HepG2 (cell line): ENCODE data around the gene NEDD8. TPM values are rescaled to one million over a fixed set of nuclear protein-coding genes. Genes with fewer than 3 reads are reported as not detected.
A peak's percentile ranks its signal among the peaks of the same experiment; 100 is the strongest.

Experiments used
- ATAC-seq: fragments of 200-7000 bp; cut with Tn5 transposase; 3 replicates; pipeline ENCODE4 v1.9.1; 2020; ENCODE audit warnings: mild to moderate bottlenecking, moderate library complexity
- BruUV-seq: library from RNA; stranded (reverse); fragments of 400-500 nt; replicated peaks from 2 replicates; lab custom pipeline; 2021; lab: Mats Ljungman, UMichigan
- CTCF ChIA-PET: fragments of 300-600 bp; formaldehyde crosslinking; extraction: SDS; loops from one replicate; lab custom pipeline; 2021; ENCODE audit warnings: low total read pairs, inconsistent platforms, low intra/inter-chr PET ratio; lab: Yijun Ruan, JAX
- POLR2A ChIA-PET: fragments of 350-600 bp; sonication (Branson Sonifier 250); formaldehyde crosslinking; loops from one replicate; lab custom pipeline; 2020; ENCODE audit warnings: antibody characterized with exemption, inconsistent platforms; lab: Yijun Ruan, JAX
- DNase-seq: peaks from one replicate; pipeline ENCODE4 v3.0.0-alpha.2; 2015; ENCODE audit warnings: low spot score
- FAIRE-seq: peaks from 3 replicates; lab custom pipeline; 2011; peaks lifted over from hg19 to GRCh38; lab: Jason Lieb, UNC
- H2AFZ ChIP-seq: one replicate; pipeline ENCODE4 v1.6.1; 2011; ENCODE audit warnings: low read length, inconsistent platforms
- H3K27ac ChIP-seq: fragments of 300-600 bp; 3 replicates; pipeline ENCODE4 v1.8.0; 2011; ENCODE audit warnings: mixed run types, mild to moderate bottlenecking, mixed read lengths, low read length, inconsistent platforms; ENCODE audit not compliant: insufficient read depth; ENCODE audit errors: extremely low read length
- H3K27me3 ChIP-seq, 2 experiments: fragments of 200-600 bp in 1 of 2; 2 replicates in 1 of 2; 3 replicates in 1 of 2; pipeline versions ENCODE4 v1.6.0 to v1.8.0; 2011; ENCODE audit warnings: low read length in 2 of 2, mild to moderate bottlenecking in 2 of 2, moderate library complexity in 2 of 2, inconsistent platforms in 1 of 2; ENCODE audit not compliant: insufficient read depth in 2 of 2, control insufficient read depth in 1 of 2
- H3K36me3 ChIP-seq, 2 experiments: fragments of 200-600 bp in 1 of 2; replicated peaks in 1 of 2; 2 replicates in 1 of 2; 3 replicates in 1 of 2; pipeline versions ENCODE4 v1.5.1 to v1.8.0; 2011; ENCODE audit warnings: low read length in 2 of 2, inconsistent platforms in 1 of 2; ENCODE audit not compliant: insufficient read depth in 2 of 2, control insufficient read depth in 1 of 2
- H3K4me1 ChIP-seq: 2 replicates; pipeline ENCODE4 v1.5.1; 2012; ENCODE audit warnings: low read length, inconsistent platforms; ENCODE audit not compliant: insufficient read depth
- H3K4me2 ChIP-seq: 2 replicates; pipeline ENCODE4 v1.6.0; 2011; ENCODE audit warnings: low read depth, low read length, inconsistent platforms
- H3K4me3 ChIP-seq, 3 experiments: fragments of 200-600 bp in 1 of 3; sonication (generic), shearing (Covaris generic) in 1 of 3; replicated peaks in 1 of 3; 2 replicates each; pipeline ENCODE4 v1.5.1; 2011 to 2016; ENCODE audit warnings: low read length in 3 of 3, inconsistent platforms in 2 of 3, low read depth in 2 of 3, mild to moderate bottlenecking in 2 of 3, control low read depth in 1 of 3, mixed read lengths in 1 of 3; ENCODE audit not compliant: insufficient read depth in 1 of 3
- H3K79me2 ChIP-seq: one replicate; pipeline ENCODE4 v1.6.1; 2011; ENCODE audit warnings: low read length, inconsistent platforms; ENCODE audit not compliant: insufficient read depth
- H3K9ac ChIP-seq: 2 replicates; pipeline ENCODE4 v1.6.0; 2011; ENCODE audit warnings: mild to moderate bottlenecking, low read depth, low read length, inconsistent platforms; ENCODE audit not compliant: insufficient read depth
- H3K9me3 ChIP-seq: 2 replicates; pipeline ENCODE4 v1.5.1; 2012; ENCODE audit warnings: mild to moderate bottlenecking, low read length
- H4K20me1 ChIP-seq: 2 replicates; pipeline ENCODE4 v1.6.0; 2011; ENCODE audit warnings: inconsistent platforms, mild to moderate bottlenecking, low read length, moderate library complexity; ENCODE audit not compliant: insufficient read depth
- ARID2 ChIP-seq: sonication (generic); formaldehyde crosslinking; IDR thresholded peaks from 2 replicates; pipeline ENCODE4 v1.8.1; 2022; ENCODE audit warnings: mild to moderate bottlenecking, missing genetic modification reagents, borderline replicate concordance
- EZH2 ChIP-seq: conservative IDR thresholded peaks from 2 replicates; pipeline ENCODE4 v1.6.1; 2012; ENCODE audit warnings: mild to moderate bottlenecking, low read depth, low read length, moderate library complexity
- KLF16 ChIP-seq, 2 experiments: sonication (generic) in 1 of 2; formaldehyde crosslinking in 1 of 2; IDR thresholded peaks; 2 replicates each; pipeline versions ENCODE4 v1.6.1 to v1.8.0; 2016 to 2023; ENCODE audit warnings: missing genetic modification reagents in 2 of 2, missing compliant biosample characterization in 1 of 2
- MAFK ChIP-seq, 2 experiments: IDR thresholded peaks in 1 of 2; conservative IDR thresholded peaks in 1 of 2; 2 replicates each; pipeline ENCODE4 v1.6.1; 2011; ENCODE audit warnings: improper control_type of control experiment in 2 of 2, low read length in 2 of 2
- MTF2 ChIP-seq: sonication (generic); formaldehyde crosslinking; IDR thresholded peaks from 2 replicates; pipeline ENCODE4 v1.5.0; 2020; ENCODE audit warnings: missing genetic modification reagents, borderline replicate concordance
- SIX4 ChIP-seq: sonication (generic); formaldehyde crosslinking; IDR thresholded peaks from 2 replicates; pipeline ENCODE4 v1.4.0; 2020; ENCODE audit warnings: missing genetic modification reagents
- SP1 ChIP-seq, 2 experiments: fragments of 450-650 bp in 1 of 2; sonication (generic) in 1 of 2; formaldehyde crosslinking in 1 of 2; IDR thresholded peaks; 2 replicates each; pipeline versions ENCODE4 v1.4.0 to v1.6.1; 2016 to 2020; ENCODE audit warnings: missing genetic modification reagents in 1 of 2
- THYN1 ChIP-seq: sonication (generic); formaldehyde crosslinking; IDR thresholded peaks from 2 replicates; pipeline ENCODE4 v1.8.1; 2023; ENCODE audit warnings: low read depth, mild to moderate bottlenecking, moderate library complexity, missing genetic modification reagents, borderline replicate concordance
- ZNF17 ChIP-seq: sonication (generic); formaldehyde crosslinking; IDR thresholded peaks from 2 replicates; pipeline ENCODE4 v1.5.0; 2020; ENCODE audit warnings: mild to moderate bottlenecking, missing genetic modification reagents
- ZSCAN25 ChIP-seq: sonication (generic); formaldehyde crosslinking; IDR thresholded peaks from 2 replicates; pipeline ENCODE4 v1.8.0; 2022; ENCODE audit warnings: mild to moderate bottlenecking, missing genetic modification reagents
- WGBS: methylation state at CpG from one replicate; pipeline ENCODE4 v1.1.6; 2017; ENCODE audit warnings: low lambda C conversion rate; 5-methylcytosine and 5-hydroxymethylcytosine counted together
- in situ Hi-C: cut with HindIII; loops from 2 replicates; pipeline ENCODE4 v1.10.0; 2017; ENCODE audit warnings: low pct_unique_long_range_greater_than_20kb; ENCODE audit not compliant: extremely low pct_ligation_motif_present
- intact Hi-C: fragments of 100-400 bp; cut with micrococcal nuclease; formaldehyde crosslinking; loops from one replicate; pipeline ENCODE4 v1.10.0; 2022; ENCODE audit not compliant: unreplicated experiment
- polyA plus RNA-seq, 8 experiments: library from polyadenylated mRNA; depleted of rRNA in 3 of 8; stranded (reverse) in 7 of 8; unstranded in 1 of 8; fragments of >200 nt; fragmentation: Illumina TruSeq in 4 of 8; extraction: Trizol in 4 of 8; gene quantifications; 2 replicates each; pipeline versions ENCODE4 v1.2.1 to v1.2.3, GENCODE V29; 2011 to 2016; ENCODE audit warnings: low read depth in 4 of 8, missing spikeins in 1 of 8, mixed read lengths in 1 of 8; ENCODE audit not compliant: insufficient read depth in 1 of 8
- total RNA-seq, 5 experiments: library from RNA; depleted of rRNA; stranded (reverse); fragments of >200 nt; fragmentation: Illumina TruSeq; extraction: Trizol; gene quantifications; 2 replicates each; pipeline ENCODE4 v1.2.3, GENCODE V29; 2016; ENCODE audit warnings: low read depth in 1 of 5
- TF ChIP-seq, protein P1 (sequence below): IDR thresholded peaks from 2 replicates; pipeline ENCODE4 v1.6.1; 2016
- TF ChIP-seq, protein P2 (sequence below): sonication (generic); formaldehyde crosslinking; conservative IDR thresholded peaks from 2 replicates; pipeline ENCODE4 v1.4.0; 2020; ENCODE audit warnings: missing genetic modification reagents
- TF ChIP-seq, protein P3 (sequence below): sonication (generic); formaldehyde crosslinking; IDR thresholded peaks from 2 replicates; pipeline ENCODE4 v1.5.1; 2020; ENCODE audit warnings: mild to moderate bottlenecking, missing genetic modification reagents, moderate library complexity
- TF ChIP-seq, protein P4 (sequence below): sonication (generic); formaldehyde crosslinking; IDR thresholded peaks from 2 replicates; pipeline ENCODE4 v1.4.0; 2020; ENCODE audit warnings: missing genetic modification reagents

The NEDD8 gene
- total and polyA plus RNA-seq, 2 of the 13 experiments (the other 11 are each of a cell fraction or from before 2014, with no cell fraction given) = 535 to 713 TPM

DNA sequence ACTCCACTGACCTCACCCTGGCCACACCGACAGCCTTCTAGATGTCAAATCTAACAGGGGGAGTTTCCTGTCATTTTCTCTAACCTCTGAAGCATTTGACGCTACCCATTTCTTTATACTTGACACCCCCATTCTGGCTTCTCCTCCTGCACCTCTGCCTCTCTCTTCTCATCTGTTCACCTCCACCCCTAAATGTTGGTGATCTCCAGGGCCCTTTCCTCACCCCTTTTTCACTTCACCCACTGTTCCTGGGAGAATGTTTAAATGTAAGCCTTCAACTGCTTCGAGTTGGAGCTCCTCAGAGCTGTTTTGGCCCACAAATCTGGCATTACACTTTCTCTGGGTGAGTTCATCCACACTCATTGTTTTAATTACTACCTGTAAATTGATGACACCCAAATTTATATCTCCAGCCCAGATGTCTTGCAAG, 39.7 kb upstream of the NEDD8 start:
- Histone ChIP-seq H3K9me3 (no peaks in the 10 kb centered on the region), H3K4me1 (peaks cover 22% of the 10 kb centered on the region), H3K4me2 (peak overlapping the region; percentile 97), H3K27ac (peak overlapping the region; percentile 92), H3K36me3 (peaks cover 11 to 20% of the 10 kb centered on the region in 2 experiments; a peak in 4 of 5 replicates), H3K4me3 (peak overlapping the region; percentile 78 to 96 (median 78)), H2AFZ (peak overlapping the region; percentile 75), H3K9ac (peak overlapping the region; percentile 98), H3K27me3 (no peaks in the 10 kb centered on the region; a peak in 1 of 5 replicates), H4K20me1 (no peaks in the 10 kb centered on the region), H3K79me2 (peaks cover 7% of the 10 kb centered on the region)
- ChIA-PET CTCF (interaction anchor here (1.4 to 2.8 kb wide), 3 partner anchors 26 to 56 kb away, joined by 10 to 33 read pairs (median 10); partner anchors contain the start of genes MDP1 and TINF2), POLR2A (interaction anchor here (0.6 to 16.5 kb wide), 49 partner anchors 9 to 1435 kb away, joined by 3 to 435 read pairs (median 9); partner anchors contain the start of genes BCL2L2, CARMIL3, CBLN3 and CHMP4A)
- FAIRE-seq (no peak), ATAC-seq (no peak), DNase-seq (no peak)
- intact Hi-C loops = loop anchor here (1.0 to 2.0 kb wide), 4 partner anchors 20 to 55 kb away; partner anchors contain the start of gene MDP1
- in situ Hi-C loops = no loop called here
- 9% methylated on average over 3 of the region's 3 CpGs for WGBS
- TSS peak; percentile 50 for BruUV-seq
- TF ChIP-seq EZH2 (no peak), KLF16 (CRISPR knock-in tag; IDR thresholded peaks at IDR 0.05) (peak in 1 of 2 experiments; percentile 19; a peak in 1 of 4 replicates), ZSCAN25 (no peak), MTF2 (CRISPR knock-in tag) (0 out of 2 replicates have a peak, but pooled peaks have one; percentile 9), THYN1 (CRISPR knock-in tag) (peak; percentile 16; the same call in 1 of the 2 replicates), MAFK (conservative IDR thresholded peaks at IDR 0.05 in 1 of 2, IDR thresholded peaks at IDR 0.05 in 1 of 2; ENCODE audit: low read length in 2 of 2) (peak; percentile 34 to 35; a peak in 2 of 4 replicates), SP1 (IDR thresholded peaks at IDR 0.05) (no peak), SP1 (CRISPR knock-in tag; IDR thresholded peaks at IDR 0.05) (no peak), SIX4 (CRISPR knock-in tag) (no peak), ZNF17 (CRISPR knock-in tag) (peak; percentile 1; the same call in 1 of the 2 replicates), ARID2 (CRISPR knock-in tag) (peak; percentile 57; the same call in 1 of the 2 replicates)
- TF ChIP-seq, protein P1, sequence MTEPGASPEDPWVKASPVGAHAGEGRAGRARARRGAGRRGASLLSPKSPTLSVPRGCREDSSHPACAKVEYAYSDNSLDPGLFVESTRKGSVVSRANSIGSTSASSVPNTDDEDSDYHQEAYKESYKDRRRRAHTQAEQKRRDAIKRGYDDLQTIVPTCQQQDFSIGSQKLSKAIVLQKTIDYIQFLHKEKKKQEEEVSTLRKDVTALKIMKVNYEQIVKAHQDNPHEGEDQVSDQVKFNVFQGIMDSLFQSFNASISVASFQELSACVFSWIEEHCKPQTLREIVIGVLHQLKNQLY (CRISPR knock-in tag) = no peak
- TF ChIP-seq, protein P2, sequence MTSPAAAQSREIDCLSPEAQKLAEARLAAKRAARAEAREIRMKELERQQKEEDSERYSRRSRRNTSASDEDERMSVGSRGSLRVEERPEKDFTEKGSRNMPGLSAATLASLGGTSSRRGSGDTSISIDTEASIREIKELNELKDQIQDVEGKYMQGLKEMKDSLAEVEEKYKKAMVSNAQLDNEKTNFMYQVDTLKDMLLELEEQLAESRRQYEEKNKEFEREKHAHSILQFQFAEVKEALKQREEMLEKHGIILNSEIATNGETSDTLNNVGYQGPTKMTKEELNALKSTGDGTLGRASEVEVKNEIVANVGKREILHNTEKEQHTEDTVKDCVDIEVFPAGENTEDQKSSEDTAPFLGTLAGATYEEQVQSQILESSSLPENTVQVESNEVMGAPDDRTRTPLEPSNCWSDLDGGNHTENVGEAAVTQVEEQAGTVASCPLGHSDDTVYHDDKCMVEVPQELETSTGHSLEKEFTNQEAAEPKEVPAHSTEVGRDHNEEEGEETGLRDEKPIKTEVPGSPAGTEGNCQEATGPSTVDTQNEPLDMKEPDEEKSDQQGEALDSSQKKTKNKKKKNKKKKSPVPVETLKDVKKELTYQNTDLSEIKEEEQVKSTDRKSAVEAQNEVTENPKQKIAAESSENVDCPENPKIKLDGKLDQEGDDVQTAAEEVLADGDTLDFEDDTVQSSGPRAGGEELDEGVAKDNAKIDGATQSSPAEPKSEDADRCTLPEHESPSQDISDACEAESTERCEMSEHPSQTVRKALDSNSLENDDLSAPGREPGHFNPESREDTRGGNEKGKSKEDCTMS (CRISPR knock-in tag) = peak; percentile 80; the same call in 1 of the 2 replicates
- TF ChIP-seq, protein P3, sequence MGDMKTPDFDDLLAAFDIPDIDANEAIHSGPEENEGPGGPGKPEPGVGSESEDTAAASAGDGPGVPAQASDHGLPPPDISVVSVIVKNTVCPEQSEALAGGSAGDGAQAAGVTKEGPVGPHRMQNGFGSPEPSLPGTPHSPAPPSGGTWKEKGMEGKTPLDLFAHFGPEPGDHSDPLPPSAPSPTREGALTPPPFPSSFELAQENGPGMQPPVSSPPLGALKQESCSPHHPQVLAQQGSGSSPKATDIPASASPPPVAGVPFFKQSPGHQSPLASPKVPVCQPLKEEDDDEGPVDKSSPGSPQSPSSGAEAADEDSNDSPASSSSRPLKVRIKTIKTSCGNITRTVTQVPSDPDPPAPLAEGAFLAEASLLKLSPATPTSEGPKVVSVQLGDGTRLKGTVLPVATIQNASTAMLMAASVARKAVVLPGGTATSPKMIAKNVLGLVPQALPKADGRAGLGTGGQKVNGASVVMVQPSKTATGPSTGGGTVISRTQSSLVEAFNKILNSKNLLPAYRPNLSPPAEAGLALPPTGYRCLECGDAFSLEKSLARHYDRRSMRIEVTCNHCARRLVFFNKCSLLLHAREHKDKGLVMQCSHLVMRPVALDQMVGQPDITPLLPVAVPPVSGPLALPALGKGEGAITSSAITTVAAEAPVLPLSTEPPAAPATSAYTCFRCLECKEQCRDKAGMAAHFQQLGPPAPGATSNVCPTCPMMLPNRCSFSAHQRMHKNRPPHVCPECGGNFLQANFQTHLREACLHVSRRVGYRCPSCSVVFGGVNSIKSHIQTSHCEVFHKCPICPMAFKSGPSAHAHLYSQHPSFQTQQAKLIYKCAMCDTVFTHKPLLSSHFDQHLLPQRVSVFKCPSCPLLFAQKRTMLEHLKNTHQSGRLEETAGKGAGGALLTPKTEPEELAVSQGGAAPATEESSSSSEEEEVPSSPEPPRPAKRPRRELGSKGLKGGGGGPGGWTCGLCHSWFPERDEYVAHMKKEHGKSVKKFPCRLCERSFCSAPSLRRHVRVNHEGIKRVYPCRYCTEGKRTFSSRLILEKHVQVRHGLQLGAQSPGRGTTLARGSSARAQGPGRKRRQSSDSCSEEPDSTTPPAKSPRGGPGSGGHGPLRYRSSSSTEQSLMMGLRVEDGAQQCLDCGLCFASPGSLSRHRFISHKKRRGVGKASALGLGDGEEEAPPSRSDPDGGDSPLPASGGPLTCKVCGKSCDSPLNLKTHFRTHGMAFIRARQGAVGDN (CRISPR knock-in tag) = no peak
- TF ChIP-seq, protein P4, sequence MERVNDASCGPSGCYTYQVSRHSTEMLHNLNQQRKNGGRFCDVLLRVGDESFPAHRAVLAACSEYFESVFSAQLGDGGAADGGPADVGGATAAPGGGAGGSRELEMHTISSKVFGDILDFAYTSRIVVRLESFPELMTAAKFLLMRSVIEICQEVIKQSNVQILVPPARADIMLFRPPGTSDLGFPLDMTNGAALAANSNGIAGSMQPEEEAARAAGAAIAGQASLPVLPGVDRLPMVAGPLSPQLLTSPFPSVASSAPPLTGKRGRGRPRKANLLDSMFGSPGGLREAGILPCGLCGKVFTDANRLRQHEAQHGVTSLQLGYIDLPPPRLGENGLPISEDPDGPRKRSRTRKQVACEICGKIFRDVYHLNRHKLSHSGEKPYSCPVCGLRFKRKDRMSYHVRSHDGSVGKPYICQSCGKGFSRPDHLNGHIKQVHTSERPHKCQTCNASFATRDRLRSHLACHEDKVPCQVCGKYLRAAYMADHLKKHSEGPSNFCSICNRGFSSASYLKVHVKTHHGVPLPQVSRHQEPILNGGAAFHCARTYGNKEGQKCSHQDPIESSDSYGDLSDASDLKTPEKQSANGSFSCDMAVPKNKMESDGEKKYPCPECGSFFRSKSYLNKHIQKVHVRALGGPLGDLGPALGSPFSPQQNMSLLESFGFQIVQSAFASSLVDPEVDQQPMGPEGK (CRISPR knock-in tag) = no peak
